DLD1 (cell line): ENCODE data around the gene ALK.

Experiments used
- in situ Hi-C: cut with HindIII; loops from 2 replicates; pipeline ENCODE4 v1.10.0; 2017; ENCODE audit warnings: low sequenced_read_pairs

ALK gene

GRCh38 chr2:29583548-29584156, 337.7 kb downstream of the ALK start:
- in situ Hi-C loops: no loop called here

- in situ Hi-C loops: no loop called here
Measured at GRCh38 chr2:29583104-29583503, 338.3 kb downstream of the ALK start.

- in situ Hi-C loops: no loop called here
Measured at GRCh38 chr2:29582062-29582461, 339.3 kb downstream of the ALK start.

- in situ Hi-C loops: no loop called here
Measured at GRCh38 chr2:29580223-29580622, 341.2 kb downstream of the ALK start.

GRCh38 chr2:29579495-29580169, 341.8 kb downstream of the ALK start:
- in situ Hi-C loops: no loop called here

GRCh38 chr2:29578084-29578598, 343.2 kb downstream of the ALK start:
- in situ Hi-C loops: no loop called here

- in situ Hi-C loops: no loop called here
Measured at GRCh38 chr2:29576231-29576630, 345.2 kb downstream of the ALK start.

GRCh38 chr2:29575370-29575890, 346.0 kb downstream of the ALK start:
- in situ Hi-C loops: no loop called here

GRCh38 chr2:29573612-29574011, 347.8 kb downstream of the ALK start:
- in situ Hi-C loops: no loop called here

- in situ Hi-C loops: no loop called here
Measured at GRCh38 chr2:29573147-29573546, 348.2 kb downstream of the ALK start.

- in situ Hi-C loops: no loop called here
Measured at GRCh38 chr2:29570539-29570938, 350.8 kb downstream of the ALK start.

- in situ Hi-C loops: no loop called here
Measured at GRCh38 chr2:29567906-29568520, 353.4 kb downstream of the ALK start.

- in situ Hi-C loops: no loop called here
Measured at GRCh38 chr2:29563697-29564096, 357.7 kb downstream of the ALK start.

GRCh38 chr2:29562896-29563295, 358.5 kb downstream of the ALK start:
- in situ Hi-C loops: no loop called here

GRCh38 chr2:29562319-29562718, 359.1 kb downstream of the ALK start:
- in situ Hi-C loops: no loop called here

- in situ Hi-C loops: no loop called here
Measured at GRCh38 chr2:29561628-29562027, 359.8 kb downstream of the ALK start.

- in situ Hi-C loops: no loop called here
Measured at GRCh38 chr2:29561181-29561580, 360.2 kb downstream of the ALK start.

- in situ Hi-C loops: no loop called here
Measured at GRCh38 chr2:29560566-29560965, 360.8 kb downstream of the ALK start.

GRCh38 chr2:29560030-29560429, 361.4 kb downstream of the ALK start:
- in situ Hi-C loops: no loop called here

GRCh38 chr2:29559578-29559977, 361.8 kb downstream of the ALK start:
- in situ Hi-C loops: no loop called here

GRCh38 chr2:29558097-29558496, 363.3 kb downstream of the ALK start:
- in situ Hi-C loops: no loop called here

- in situ Hi-C loops: no loop called here
Measured at GRCh38 chr2:29557268-29557667, 364.1 kb downstream of the ALK start.
